ENCODE results near the gene TIAM2.

The TIAM2 gene

DNA sequence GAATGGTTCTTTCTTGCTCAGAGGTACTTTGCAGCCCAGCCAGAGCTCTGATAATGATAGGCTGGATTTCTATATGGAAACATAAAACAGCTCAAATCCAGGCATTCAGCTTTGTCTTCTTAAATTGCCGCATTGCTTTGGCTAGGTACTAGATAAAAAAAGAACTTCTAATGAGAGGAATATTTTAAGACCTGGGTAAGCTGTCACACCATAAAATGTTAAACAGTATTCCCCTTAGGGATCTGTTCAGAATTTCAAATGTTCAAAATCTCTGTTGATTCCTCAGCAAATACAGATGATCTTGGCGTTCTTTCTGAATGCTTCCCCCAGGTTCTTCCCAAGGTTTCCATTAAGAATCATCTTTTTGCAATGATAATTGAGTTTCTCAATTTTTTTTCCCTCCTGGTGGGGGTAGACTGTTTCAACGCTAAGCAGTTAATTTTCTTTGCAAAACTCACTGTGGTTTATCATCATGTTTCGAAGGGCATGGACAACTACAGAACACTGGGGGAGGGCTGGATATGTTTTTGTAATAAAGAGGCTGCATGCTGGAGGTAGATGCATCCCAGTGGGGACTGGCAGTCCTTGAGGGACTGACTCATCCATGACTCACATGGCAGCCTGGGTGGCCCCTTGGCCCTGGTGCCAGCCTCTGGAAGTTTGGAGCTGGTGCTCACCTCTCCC, 31.0 kb downstream of the TIAM2 start:
- DNase-seq: no peak

DNA sequence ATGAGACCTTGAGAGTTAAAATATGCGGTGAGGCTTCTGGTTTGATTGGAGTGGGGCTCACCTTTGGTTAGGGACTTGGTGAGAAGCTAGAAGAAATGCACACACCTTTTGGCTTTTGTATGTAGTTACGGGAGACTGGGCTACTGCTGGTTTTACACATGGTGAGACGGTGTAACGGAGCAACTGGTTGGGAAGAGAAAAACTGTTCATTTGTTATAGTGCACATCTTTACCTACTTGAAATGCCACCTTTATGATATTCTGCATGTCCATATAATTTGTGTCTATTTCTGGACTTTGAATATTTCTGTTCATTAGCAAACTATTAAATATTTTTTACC, 31.6 kb downstream of the TIAM2 start:
- DNase-seq: no peak

DNA sequence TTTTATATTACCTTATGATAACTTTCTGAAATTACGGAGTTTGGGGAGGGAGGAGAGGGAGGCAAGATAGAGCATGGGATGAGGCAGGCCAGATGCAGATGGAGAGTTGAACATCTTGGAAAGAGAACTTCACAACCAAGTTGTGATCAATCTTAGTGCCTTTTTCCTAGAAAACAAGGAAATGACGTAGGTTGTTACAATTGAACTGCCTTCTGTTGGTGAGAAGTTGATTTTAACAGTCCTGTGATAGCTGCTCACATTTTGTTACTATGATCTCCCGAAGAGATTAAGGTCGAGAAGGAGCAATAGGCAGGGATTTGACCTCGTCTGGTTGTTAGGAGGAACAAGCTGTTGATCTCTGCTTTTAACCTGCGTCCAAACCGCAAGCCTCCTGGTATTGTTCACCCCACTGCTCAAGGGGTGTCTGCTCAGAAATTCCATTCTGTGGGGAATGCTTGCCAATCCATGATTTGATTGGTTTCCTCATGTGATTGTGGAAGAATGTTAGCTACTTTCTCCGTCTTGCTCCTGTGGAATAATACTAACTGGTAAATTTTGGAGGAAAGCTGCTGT, 35.1 kb downstream of the TIAM2 start:
- no peak for DNase-seq

DNA sequence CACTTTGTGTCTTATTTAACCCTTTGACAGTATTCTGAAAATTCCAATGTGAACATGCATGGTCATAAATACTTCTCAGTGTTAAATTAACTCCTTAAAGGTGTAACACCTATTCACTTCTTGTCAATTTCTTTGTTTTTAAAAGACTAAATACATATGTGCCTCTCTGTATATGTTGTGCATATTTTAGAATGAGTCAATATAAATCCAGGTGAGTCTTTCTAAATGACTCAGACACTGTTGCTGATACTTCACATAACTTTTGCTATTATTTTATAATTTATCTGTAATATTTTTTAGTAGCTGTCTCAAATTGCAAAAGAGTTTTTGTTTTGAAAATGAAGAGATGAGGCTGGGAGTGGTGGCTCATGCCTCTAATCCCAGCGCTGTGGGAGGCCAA, 36.0 kb downstream of the TIAM2 start:
- DNase-seq: no peak

DNA sequence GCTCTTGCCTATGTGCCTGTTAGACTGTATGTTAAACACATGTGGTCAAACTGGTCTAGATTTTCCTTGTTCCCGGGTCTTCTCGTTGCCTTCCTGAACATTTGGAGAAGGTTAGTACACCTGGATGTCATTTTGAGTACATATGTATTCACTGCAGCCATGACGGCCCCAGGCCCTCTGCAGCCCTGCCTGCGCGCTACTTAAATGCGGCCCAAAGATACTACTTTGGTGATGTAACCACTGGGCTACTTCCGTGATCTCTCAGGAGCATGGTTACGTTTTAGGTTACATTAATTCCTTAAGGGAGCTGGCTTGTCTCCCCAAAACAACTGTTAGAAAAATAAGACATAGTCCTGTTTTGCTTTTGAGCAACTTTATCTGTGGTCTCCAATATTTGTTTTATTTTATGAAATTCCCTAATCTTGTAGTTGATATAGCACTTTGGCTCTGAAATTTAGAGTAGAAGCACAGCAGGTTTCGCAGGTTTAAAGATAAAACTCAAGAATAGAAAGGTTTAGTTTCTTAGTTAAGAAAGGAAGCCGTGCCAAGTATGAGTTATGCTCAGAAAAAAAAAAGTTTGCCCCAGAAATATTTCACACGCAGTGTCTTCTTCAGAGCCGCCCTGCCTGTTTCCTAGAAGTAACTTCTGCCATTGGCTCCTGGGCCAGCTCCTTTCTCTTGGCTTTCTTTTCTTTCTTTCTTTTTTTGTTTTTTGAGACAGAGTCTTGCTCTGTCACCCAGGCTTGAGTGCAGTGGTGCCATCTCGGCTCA, 38.1 kb downstream of the TIAM2 start:
- no peak for DNase-seq

DNA sequence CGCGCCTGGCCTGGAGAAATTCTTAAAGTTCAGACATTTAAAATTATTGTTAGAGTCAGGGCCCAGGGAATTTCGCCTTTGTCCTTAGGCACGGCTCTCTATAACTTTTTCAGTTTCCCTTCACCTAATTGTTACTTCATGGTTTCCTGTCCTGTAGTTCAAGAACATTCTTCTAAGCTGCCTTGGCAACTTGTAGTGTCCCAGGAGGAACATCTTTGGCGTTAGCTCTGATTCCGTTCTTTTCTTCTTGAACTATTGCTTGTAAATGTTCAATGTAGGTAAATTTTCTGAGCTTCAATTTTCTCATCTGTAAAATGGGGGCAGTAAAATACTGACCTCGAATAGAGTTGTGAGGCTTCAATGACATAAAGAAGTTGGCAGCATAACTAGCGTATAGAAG, 41.8 kb downstream of the TIAM2 start:
- DNase-seq: no peak

DNA sequence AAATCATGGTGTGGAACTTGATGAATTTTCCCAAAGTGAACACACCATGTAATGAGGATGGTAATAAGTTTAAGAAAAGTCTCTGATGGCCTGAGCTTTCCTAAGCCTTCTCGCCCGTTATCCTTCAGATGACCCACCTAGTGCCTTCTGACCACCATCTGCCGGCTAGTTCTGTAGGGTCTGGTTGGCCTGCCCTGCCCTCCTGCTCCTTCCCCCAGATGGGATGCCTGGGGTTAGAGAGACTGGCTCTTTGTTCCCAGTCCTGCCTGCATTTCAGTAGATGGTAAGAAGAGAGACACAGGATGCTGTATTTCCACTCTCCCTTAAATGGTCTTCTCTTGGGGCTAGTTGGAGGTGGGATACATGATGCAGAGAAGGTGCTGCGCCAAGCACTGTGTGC, 43.0 kb downstream of the TIAM2 start:
- no peak for DNase-seq

DNA sequence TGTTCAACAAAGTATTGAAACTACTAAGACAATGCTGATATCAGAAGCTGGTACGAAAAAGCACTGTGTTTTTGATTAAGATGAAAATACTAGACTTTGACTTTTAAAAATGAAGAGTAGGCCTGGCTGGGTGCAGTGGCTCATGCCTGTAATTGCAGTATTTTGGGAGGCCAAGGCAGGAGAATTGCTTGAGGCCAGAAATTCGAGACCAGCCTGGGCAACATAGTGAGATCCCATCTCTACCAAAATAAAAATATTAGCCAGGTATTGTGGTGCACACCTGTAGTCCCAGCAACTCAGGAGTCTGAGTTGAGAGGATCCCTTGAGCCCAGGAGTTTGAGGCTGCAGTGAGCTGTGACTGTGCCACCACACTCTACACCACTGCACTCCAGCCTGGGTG, 43.4 kb downstream of the TIAM2 start:
- no peak for DNase-seq

DNA sequence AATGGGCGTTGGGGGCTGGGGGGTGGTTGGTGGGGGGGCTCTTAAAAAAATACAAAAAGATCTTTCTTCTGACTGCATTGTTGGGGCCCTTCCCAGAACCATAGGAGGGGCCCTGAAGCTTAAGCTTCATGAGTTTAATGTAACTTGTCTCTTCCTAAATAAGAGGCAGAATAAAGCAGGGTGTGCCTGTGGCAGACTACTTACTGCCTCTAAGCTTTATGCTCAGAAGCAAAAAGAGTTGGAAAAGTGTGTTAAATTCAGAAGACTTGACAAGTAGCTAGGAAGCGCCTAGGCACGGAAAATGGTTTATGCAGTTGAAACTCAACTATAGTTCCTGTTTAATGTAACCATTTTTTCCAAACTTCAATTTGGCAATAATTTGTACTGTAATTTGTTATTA, 44.5 kb downstream of the TIAM2 start:
- DNase-seq: no peak

DNA sequence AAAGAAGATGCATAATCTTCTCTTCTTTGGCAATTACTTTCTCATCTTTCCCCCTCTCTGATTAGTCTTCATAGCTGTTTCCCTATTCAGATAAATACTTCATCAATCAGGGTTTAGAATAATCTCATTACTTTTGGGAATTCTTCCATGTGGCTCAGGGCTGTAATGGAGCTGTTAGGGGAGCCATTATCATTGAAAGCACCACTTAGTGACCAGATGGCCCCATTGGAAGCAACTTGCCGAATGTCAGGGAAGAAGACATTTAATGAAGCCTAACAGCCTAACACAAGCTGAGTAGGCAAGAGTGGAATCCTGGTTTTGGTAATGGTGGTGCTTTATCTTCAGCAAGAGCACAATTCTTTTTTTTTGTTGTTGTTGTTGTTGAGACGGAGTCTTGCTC, 45.0 kb downstream of the TIAM2 start:
- DNase-seq: no peak

DNA sequence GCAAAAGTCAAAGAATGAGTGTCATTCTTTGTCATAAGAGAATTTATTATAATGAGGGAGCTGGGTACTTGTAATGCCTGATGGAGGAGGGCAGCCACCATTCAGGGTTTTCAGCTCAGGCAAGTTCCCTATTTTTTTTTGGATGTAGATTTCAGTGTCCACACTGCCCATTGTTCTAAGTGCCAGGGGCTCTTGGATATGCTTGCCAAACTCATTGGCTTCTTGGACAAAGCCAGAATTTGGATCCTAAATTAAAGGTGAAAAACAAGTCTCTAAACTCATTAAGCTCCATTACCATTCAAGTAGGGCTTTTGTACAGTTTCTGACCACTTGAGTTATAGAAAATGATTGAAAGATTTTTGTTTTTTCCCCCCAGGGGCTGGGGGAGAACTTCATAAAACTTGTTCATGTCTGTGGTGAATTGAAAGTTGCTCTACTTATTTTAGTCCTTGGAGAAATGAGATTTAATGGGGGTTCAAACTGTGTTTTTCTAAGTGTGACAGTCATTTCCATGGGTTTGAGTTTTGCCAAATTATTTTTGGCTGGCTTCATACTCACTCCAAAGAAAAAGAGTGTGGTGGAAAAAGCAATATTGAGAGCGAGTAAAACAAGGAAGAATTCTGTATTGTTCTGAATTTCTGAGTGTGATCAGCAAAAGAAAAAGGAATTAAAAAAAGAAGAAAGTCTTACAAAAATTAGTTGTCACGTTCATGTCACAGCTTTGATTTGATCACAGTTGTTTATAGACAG, 46.0 kb downstream of the TIAM2 start:
- no peak for DNase-seq

DNA sequence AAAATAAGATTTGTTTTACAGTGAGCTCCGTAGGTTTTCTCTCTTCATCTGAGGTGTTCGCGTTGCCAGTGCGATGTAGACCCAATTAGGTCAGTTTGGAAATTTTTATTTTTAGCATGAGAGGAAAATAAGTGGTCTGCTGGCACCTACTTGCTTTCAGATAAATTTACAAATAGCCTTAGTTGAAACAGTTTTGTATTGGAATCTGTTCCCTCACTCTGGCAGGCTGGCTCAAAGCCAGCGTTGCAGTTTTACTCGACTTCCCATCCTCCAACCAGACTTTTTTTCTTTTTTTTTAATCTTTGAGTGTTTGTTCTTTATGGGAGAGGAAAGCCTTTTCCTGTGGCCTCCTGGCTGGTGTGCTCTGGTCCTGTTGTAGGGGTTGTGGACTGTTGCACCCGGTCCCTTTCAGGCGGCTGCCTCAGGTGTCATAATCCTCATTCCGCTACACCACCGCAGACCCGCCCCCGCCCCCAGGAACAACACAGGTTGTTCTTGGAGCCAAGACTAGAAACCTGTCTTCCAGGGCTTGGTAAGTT, 46.7 kb downstream of the TIAM2 start:
- DNase-seq: no peak

DNA sequence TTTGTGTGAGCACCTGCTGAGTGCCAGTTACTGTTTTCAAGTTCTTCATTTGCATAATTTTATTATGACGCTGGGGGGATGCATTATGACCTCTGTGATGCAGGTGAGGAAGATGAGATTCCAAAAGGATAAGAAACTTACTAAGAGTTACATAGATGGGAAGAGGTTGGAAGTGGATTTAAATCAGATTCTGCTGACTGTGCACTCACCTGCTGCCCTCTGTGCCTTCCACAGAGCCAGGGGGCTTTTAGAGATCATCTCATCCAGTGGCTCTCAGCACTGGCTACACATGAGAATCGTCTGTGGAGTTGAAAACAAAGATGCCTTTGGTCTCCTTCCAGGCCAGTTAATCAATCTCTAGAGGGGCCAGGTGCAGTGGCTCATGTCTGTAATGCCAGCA, 47.9 kb downstream of the TIAM2 start:
- no peak for DNase-seq

DNA sequence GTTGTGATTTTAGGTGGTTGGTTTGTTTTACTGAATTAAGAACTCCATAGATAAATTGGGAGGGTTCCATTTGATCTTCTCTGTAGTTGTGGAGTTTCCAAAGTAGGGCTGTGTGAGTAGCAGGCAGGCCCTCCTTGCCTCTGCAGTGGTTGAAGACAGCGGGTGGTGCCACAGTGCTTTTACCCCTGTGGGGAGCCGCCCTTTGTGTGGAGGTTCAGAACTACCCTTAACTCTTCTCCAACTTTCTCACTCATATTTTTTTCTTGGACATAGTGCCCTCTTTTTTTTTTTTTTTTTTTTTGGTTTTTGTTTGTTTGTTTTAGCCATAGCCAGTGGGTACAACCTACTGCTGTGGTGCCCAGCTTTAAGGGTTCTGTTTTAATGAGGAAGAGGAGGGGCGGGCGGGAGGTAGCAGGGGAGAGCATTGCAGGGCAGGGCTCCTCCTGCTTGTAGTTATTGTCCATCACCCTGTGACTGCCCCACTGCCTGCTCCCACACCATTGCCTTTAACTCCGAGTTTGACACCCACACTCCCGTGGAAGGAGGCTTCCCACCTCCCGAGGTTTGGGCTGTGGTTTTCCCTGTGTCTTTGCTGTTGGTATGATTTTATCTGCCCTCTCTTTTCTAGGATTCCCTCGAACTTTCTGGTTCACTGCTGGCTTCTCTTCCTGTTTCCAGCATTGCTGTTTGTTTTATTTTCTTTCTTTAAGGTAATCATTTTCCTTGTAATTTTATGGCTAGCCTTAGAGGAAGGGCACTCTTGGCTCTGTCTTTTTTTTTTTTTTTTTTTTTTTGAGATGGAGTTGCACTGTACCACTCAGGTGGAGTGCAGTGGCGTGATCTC, 50.7 kb downstream of the TIAM2 start:
- DNase-seq: no peak

DNA sequence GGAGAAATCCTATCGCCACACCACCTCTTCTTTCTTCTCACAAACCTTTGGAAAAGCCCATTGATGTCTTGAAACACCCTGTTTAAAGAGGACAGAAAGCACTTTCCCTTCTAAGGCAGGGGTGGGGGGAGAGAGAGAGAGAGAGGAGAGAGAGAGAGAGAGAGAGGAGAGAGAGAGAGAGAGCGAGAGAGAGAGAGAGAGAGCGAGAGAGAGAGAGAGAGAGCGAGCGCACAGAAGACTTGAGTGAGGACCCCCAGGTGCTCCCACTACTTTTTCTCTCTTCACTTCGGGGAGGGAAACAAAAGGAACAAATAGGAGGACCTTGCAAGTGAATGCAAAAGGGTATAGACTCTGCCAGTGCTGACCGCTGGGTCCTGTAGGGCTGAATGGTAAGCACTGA, 52.4 kb downstream of the TIAM2 start:
- no peak for DNase-seq

DNA sequence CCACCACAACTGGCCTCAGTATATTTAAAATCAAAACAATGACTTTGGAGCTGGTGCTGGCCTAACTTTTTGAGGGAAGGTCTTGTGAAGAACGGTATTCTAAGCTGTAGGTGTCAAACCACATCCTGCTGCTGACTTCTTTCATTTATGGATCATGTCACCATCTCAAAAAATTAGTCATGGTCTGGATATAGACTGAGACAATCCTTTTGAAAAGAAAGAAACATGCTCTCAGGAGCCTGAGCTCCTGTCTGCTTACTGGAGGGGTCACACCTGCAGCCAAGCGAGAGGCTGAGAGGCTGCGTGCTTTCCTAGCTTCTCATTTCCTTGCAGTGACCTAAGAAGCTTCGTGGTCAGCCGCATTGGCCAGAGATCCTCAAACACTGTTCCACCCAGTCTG, 55.2 kb downstream of the TIAM2 start:
- DNase-seq: no peak

DNA sequence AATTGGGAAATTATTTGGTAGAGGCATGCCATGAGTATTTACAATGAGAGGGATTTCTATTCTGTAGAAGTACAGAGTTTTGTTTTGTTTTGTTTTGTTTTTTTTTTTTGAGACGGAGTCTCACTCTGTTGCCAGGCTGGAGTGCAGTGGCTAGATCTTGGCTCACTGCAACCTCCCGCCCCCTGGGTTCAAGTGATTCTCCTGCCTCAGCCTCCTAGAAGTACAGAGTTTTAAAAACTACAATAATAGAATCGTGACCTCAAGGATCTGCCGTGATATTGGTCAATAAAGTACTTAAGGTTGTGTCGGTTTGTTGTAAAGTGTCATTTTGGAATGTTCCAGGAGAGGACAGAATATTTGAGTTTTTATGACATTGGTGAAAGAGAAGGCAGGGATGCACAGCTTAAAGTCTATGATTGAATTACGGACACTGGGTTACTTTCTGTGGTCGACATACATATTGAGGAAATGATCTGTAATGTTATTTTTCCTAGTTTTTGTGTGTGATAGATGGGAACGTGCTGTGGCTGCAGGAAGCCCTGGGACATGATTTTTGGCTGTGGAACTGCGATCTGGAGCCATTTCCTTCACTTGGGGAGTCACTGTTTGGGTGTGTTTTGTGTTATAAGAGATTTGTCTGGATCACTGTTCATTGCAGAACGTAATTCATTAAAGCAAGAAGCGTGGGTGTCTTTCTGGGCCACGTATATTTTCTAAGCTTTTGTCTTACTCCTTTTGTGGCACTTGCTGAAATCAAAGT, 59.6 kb downstream of the TIAM2 start:
- no peak for DNase-seq

DNA sequence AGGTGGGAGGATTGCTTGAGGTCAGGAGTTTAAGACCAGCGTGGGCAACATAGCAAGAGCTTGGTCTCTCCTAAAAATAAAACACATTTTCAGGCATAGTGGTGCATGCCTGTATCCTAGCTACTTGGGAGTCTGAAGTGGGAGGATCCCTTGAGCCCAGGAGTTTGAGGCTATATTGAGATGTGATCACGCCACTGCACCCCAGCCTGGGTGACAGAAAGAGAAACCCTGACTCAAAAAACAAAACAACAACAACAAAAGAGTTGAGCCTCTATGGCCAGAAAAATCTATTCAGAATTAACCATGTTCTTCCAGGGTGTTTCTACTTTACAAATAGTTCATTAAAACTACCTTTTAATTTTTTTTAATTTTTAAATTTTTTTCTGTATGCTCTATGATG, 60.6 kb downstream of the TIAM2 start:
- no peak for DNase-seq

DNA sequence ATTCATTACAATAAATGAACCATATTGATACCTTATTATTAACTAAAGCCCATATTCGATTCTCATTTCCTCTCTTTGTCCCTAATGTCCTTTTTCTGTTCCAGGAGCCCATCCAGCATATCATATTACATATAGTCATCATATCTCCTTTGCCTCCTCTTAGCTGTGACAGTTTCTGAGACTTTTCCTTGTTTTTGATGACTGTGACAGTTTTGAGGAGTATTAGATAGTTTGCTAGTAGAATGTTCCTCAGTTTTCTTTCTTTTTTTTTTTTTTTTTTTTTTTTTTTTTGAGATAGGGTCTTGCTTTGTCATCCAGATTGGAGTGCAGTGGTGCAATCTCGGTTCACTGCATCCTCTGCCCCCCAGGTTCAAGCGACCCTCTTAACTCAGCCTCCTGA, 61.6 kb downstream of the TIAM2 start:
- DNase-seq: no peak

DNA sequence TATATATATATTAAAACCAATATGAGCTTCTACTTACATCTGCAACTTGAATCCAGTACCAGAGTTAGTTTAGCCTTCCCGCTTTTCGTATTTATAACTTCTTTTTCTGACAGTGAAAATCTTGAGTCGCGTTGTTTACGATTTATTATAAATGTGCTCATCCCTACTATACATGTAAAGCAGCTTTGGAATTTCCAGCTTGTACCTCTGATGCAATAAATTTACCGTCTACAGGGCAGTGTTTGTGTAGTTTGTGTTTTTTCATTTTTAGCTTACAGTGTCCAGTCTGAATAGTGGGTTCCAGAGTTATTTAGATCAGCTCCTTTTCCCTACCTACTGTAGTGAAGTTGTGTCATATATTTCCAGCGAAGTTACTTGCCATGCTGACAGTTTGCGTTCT, 66.3 kb downstream of the TIAM2 start:
- DNase-seq: no peak

DNA sequence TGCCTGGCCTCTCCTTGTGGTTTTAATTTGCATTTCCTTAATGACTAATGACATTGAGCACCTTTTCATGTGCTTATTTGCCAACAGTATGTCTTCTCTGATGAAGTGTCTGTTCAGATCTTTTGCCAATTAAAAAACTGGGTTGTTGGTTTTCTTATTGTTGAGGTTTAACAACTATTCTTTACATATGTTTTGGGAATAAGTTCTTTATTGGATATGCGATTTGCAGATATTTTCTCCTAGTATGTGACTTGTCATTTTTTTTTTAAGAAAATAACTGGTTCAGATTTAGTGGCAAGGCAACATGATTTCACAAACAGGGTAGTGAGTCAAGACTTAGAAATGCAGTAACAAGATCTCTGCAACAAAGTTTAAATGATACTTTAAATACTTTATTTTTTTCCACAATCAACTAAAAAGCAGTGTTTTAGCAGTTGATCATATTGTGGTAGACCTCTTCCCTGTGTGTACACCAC, 67.8 kb downstream of the TIAM2 start:
- DNase-seq: no peak

DNA sequence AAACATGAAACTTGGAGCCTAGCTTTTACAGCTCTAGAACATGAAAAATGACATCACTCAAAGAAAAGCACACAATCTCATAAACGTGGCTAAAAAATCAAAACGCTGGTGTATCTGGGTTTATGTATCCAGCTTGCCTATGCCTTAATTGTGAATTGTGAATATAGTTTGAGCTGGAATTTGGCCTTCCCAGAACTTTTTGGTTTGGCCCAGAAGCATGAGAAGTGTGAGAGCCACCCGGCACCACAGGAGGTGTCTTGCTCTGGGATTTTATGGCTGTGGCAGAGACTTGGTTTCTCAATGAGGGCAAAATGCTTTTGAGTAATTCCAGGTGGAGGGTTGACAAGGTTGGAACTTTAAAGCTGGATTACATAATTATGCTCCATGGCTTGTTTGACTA, 69.2 kb downstream of the TIAM2 start:
- no peak for DNase-seq
